ENCODE measurements around the gene FBXO42.
"Not testable (repeated sequence)": the region's sequence is repeated elsewhere in the genome, so short reads cannot be mapped to it uniquely, and the experiment has no call there.

FBXO42 gene

GRCh38 chr1:16372535-16373285, 20.4 kb upstream of the FBXO42 start:
- no peak for DNase-seq (ENCODE audit: low read depth in 4 of 4, low spot score in 1 of 4)

GRCh38 chr1:16371725-16372124, 19.4 kb upstream of the FBXO42 start:
- no peak for DNase-seq (ENCODE audit: low read depth in 4 of 4, low spot score in 1 of 4)

GRCh38 chr1:16369821-16370220, 17.5 kb upstream of the FBXO42 start:
- no peak for DNase-seq (ENCODE audit: low read depth in 4 of 4, low spot score in 1 of 4)

- DNase-seq (ENCODE audit: low read depth in 4 of 4, low spot score in 1 of 4): no peak
Measured at GRCh38 chr1:16367968-16368890, 15.9 kb upstream of the FBXO42 start.

DNA sequence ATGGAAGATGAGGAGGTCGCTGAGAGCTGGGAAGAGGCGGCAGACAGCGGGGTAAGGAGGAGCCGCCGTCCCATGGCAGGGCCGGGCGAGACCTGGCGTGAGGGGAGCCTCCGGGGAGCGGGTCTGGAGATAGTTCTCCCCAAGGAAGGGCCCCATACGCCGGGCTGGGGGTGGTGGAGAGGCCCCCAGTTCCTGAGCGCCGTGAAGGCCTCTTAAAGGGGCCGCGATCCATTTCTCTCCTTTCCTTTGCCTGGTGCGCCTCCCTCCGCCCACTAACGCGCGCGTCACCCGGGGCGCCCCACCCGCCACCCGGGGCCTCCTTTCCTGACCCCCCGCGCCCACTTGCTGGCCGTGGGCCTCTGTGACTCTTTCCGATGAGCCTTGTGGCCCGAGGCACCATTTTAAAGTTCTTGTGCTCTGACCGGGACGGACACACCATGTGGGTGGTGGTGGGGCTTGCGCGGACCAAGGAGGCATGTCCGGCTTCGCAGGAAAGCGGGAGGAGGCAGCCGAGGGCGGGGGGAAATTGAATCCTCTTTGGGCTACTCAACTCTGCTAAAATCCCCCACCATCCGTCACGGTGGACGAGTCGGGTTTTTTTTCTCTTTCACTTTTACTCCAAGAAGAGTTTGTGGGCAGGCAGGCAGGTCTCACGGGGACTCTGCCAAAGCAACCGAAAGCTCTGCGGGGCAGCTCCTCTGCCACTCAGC, 15.1 kb upstream of the FBXO42 start:
- peak; percentile 66 to 83 (median 75) for DNase-seq (ENCODE audit: low read depth in 4 of 4, low spot score in 1 of 4)

- DNase-seq (ENCODE audit: low read depth in 4 of 4, low spot score in 1 of 4): peak; percentile 69 to 93 (median 77)
Measured at GRCh38 chr1:16366722-16367257, 14.5 kb upstream of the FBXO42 start, which contains the start of gene SZRD1. Gene SZRD1 (plus strand): TSS chr1:16367242. CDS start chr1:16367258, 16 bp downstream.

DNA sequence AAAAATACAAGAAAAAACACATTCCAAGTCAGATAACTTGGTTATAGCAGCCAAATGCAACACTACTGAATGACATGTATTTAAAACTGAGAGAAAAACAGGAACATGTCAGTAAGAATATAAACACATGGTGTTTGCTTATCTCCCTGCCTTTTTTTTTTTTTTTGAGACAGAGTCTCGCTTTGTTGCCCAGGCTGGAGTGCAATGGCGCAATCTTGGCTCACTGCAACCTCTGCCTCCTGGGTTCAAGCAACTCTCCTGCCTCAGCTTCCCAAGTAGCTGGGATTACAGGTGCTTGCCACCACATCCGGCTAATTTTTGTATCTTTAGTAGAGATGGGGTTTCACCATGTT, 12.8 kb upstream of the FBXO42 start:
- not testable (repeated sequence) for DNase-seq (ENCODE audit: low read depth in 4 of 4, low spot score in 1 of 4)

GRCh38 chr1:16356867-16357266, 4.6 kb upstream of the FBXO42 start:
- DNase-seq (ENCODE audit: low read depth in 4 of 4, low spot score in 1 of 4): no peak

GRCh38 chr1:16354619-16355018, 2.3 kb upstream of the FBXO42 start:
- DNase-seq (ENCODE audit: low read depth in 4 of 4, low spot score in 1 of 4): no peak

DNA sequence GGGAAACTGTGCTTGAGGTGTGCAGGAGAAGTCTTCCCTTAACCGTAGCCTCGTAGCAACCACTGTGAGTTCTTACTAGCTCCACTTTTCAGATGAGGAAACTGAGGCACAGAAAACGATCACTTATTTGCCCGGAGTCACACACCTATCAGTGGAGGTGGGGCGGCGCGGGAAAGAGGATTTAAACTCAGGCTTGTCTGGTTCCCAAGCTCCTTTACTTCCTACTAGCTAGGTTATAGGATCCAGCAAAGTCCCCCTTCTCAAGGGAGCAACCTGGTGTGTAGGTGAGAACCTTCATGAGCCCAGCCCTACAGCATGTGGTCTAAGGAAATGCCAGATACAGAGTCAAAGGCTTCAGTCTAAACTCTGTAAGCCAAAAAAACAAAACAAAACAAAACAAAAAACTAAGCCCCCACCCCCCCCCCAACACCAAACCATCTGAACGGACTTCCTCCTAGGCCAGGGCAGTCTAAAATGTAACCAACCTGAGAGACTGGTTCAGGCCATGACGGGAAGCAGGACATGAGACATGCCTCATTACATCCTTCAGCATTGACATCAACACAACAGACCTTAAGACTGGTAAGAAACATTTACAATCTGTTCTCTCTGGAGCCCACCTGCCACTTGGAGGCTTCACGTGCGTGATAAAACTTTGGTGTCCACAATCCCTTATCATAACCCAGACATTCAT, 709 bp upstream of the FBXO42 start:
- DNase-seq (ENCODE audit: low read depth in 4 of 4, low spot score in 1 of 4): no peak

GRCh38 chr1:16351456-16351993, 755 bp downstream of the FBXO42 start:
- no peak for DNase-seq (ENCODE audit: low read depth in 4 of 4, low spot score in 1 of 4)

DNA sequence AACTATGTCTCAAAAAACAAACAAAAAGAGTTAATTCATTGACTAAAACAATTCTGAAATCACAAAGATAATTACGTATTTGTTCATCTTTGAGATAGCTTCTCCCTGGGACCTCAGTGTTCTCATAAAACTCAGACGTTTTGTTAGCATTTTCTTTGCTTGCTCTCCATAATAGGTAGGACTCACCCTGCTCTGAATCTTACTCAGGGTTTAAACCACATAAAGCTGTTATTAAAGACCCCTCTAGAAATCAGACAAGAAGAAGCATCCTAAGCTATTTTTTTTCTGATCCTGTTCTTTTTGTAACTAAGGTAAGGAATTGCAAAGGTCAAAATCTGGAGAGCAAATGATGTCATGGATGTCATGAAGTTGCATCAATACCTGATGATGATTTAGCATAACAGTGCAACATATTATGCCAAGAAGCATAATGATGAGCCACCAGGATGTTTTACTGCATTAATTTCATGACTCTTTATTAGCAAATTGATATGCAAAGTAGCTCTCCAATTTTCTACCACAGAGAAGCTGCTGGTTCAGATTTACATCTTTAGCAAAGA, 2.4 kb downstream of the FBXO42 start:
- no peak for DNase-seq (ENCODE audit: low read depth in 4 of 4, low spot score in 1 of 4)

GRCh38 chr1:16348414-16349182, 3.7 kb downstream of the FBXO42 start:
- no peak for DNase-seq (ENCODE audit: low read depth in 4 of 4, low spot score in 1 of 4)

DNA sequence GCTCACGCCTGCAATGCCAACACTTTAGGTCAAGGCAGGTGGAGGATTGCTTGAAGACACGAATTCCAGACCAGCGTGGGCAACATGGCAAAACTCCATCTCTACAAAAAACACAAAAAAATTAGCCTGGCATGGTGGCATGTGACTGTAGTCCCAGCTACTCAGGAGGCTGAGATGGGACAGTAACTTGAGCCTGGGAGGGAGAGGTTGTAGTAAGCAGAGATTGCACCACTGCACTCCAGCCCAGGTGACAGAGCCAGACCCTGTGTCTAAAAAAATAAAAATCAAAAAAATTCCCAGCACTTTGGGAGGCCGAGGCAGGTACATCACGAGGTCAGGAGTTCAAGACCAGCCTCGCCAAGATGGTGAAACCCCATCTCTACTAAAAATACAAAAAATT, 9.0 kb downstream of the FBXO42 start:
- DNase-seq (ENCODE audit: low read depth in 4 of 4, low spot score in 1 of 4): not testable (repeated sequence)

DNA sequence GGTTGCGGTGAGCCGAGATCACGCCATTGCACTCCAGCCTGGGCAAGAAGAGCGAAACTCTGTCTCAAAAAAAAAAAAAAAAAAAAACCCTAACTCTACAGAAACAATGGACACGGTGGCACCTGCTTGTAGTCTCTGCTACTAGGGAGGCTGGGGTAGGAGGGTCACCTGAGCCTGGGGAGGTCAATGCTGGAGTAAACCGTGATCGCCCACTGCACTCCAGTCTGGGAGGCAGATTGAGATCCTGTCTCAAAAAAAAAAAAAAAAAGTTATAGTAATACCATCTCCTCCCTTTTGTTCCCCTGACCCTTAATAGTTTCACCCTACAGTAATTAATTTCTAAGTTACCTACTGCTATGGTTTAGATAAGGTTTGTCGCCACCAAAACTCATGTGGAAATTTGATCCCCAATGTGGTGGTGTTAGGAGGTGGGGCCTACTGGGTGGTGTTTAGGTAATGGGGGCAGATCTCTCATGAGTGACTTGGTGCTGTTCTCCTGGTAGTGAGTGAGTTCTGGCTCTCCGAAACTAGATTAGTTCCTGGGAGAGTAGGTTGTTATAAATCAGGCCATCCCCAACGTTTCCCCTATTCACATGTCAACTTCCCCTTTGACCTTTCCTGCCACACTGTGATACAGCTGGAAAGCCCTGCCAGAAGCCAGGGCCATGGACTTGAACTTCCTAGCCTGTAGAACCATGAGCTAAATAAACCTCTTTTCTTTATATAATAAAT, 9.8 kb downstream of the FBXO42 start:
- no peak for DNase-seq (ENCODE audit: low read depth in 4 of 4, low spot score in 1 of 4)

DNA sequence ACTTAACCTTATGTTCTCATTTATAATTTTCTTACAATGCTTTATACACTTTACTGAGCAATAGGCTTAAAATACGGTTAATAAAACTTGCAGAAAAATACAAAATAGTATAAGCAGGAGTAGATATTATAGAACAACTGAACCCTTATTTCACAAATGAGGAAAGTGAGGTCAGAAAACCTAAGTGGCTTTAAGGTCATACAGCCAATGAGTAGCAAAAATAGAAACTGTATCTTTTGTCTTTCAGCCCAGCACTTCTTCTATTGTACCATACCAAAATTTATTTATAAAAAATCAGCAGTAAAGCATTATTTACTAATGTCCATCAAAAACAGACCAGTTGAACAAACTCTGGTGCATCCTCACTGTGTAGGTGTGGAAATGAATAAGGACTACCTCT, 11.6 kb downstream of the FBXO42 start:
- DNase-seq (ENCODE audit: low read depth in 4 of 4, low spot score in 1 of 4): no peak

DNA sequence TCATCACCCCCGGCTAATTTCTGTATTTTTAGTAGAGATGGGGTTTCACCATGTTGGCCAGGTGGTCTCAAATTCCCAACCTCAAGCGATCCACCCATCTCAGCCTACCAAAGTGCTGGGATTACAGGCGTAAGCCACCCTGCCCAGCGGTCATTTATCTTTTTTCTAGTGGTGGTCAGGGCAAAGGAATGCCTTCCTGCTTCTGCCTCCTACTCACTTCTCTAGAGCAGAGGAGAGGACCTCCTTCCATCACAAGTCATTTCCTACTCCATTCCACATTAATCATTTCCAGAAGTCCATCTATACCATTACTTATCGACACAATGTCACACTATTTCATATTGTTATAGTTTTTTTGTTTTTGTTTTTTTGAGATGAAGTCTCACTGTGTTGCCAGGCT, 13.3 kb downstream of the FBXO42 start:
- no peak for DNase-seq (ENCODE audit: low read depth in 4 of 4, low spot score in 1 of 4)

GRCh38 chr1:16334655-16335340, 17.5 kb downstream of the FBXO42 start:
- DNase-seq (ENCODE audit: low read depth in 4 of 4, low spot score in 1 of 4): no peak
